ENCODE data around the gene SIM2.

The SIM2 gene

GRCh38 chr21:36700971-36701755 lies 2.2 kb downstream of the SIM2 start:
- no peak for DNase-seq (ENCODE audit: low read depth in 2 of 2)

GRCh38 chr21:36701756-36702621 lies 3.1 kb downstream of the SIM2 start:
- no peak for DNase-seq (ENCODE audit: low read depth in 2 of 2)

- DNase-seq (ENCODE audit: low read depth in 2 of 2), result no peak
Measured at GRCh38 chr21:36702622-36702968, 3.7 kb downstream of the SIM2 start.

GRCh38 chr21:36703123-36703522 lies 4.2 kb downstream of the SIM2 start:
- no peak for DNase-seq (ENCODE audit: low read depth in 2 of 2)

- DNase-seq (ENCODE audit: low read depth in 2 of 2), result no peak
Measured at GRCh38 chr21:36703626-36704280, 4.8 kb downstream of the SIM2 start.

DNA sequence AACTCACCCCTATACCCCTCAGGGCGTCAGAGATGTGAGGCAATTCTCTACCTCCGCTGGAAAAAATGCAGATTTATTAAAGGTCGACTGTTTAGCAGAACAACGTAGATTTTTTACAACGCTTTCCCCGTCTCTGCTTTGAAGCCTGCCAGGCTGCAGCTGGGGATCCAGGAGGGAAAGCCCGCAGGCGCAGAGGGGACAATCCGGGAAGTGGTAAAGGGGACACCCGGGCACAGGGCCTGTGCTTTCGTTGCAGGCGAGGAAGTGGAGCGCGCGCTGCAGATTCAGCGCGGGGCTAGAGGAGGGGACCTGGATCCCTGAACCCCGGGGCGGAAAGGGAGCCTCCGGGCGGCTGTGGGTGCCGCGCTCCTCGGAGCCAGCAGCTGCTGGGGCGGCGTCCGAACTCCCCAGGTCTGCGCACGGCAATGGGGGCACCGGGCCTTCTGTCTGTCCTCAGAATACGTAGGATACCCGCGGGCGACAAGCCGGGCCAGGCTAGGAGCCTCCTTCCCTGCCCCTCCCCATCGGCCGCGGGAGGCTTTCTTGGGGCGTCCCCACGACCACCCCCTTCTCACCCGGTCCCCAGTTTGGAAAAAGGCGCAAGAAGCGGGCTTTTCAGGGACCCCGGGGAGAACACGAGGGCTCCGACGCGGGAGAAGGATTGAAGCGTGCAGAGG lies 5.5 kb downstream of the SIM2 start:
- DNase-seq (ENCODE audit: low read depth in 2 of 2), result no peak

DNA sequence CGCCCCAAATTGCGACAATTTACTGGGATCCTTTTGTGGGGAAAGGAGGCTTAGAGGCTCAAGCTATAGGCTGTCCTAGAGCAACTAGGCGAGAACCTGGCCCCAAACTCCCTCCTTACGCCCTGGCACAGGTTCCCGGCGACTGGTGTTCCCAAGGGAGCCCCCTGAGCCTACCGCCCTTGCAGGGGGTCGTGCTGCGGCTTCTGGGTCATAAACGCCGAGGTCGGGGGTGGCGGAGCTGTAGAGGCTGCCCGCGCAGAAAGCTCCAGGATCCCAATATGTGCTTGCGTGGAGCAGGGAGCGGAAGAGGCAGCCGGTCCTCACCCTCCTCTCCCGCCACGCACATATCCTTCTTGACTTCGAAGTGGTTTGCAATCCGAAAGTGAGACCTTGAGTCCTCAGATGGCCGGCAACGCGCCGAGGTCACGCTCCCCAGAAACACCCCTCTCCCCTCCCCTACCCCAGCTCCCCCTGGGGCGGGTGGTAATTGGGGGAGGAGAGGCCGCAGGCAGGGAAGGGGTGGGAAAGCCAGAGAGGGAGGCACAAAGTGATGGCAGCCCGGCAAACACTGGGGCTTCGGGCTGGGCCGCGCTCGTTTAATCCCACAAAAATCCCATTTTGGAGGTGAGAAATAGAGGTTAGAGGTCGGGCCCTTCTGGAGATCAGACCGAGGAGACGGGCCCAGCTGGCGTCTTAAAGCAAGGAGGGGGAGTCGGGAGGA lies 6.2 kb downstream of the SIM2 start:
- no peak for DNase-seq (ENCODE audit: low read depth in 2 of 2)

DNA sequence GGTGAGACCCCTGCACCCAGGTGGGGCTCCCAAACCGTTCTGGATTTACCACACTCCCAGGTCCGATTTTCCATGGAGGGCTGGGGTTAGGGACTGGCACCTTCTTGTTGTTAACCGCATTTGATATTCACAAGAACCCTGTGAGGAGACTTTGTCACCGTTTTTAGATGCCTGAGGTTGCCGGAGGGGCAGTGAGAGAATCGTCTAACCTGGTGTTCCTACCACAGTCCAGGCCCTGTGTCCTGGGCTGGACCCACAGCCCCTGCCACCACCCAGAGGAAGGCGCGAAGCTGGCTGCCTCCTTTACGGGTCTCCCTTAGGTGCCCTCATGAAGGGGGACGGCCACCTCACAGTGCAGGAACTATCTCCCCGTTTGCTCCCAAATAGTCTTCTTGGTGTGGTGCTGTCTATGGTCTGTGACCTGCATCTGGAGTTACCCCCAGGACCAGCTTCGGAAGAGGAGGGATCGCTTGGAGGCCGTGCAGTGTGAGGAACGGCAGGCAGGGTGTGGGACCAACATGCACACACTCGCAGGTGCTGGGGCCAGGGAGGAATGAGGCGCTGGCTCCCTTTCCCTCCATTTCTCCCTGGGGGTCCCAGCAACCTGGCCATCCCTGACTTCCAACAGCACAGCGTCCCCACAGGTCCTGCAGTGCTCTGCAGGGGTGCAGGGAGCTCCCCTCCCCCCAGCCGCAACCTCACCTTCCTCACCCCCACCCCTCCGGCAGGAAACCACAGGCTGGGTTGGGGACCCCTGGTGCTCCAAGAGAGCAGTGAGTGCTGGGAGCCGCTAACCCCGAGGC lies 7.0 kb downstream of the SIM2 start:
- no peak for DNase-seq (ENCODE audit: low read depth in 2 of 2)

- DNase-seq (ENCODE audit: low read depth in 2 of 2), result no peak
Measured at GRCh38 chr21:36706482-36706852, 7.6 kb downstream of the SIM2 start.

- DNase-seq (ENCODE audit: low read depth in 2 of 2), result no peak
Measured at GRCh38 chr21:36706951-36707762, 8.2 kb downstream of the SIM2 start.

DNA sequence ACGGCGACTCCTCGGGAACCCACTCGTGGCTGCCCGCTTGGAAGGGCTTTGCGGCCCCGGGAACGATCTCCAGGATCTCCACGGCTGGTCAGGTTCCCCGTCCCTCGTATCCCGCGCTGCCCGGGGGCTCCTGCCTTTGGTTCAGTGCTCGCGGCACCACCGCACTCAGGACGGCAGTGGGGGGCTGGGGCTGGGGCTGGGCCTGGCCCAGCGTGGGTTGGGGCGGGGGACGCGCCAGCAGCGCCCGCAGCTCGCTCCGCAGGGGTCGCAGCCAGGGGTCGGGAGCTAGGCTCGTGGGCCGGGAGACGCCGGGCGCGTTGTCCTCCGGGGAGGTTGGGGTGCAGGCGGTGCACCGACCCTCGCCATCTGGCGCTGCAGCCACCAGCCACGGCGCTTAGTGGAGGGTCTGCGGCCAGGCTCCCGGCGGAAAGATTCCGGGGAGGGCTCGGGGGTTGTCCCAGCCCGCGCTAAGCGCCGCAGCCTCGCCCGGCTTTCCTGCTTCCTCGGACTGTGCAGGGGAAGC lies 8.9 kb downstream of the SIM2 start:
- no peak for DNase-seq (ENCODE audit: low read depth in 2 of 2)

DNA sequence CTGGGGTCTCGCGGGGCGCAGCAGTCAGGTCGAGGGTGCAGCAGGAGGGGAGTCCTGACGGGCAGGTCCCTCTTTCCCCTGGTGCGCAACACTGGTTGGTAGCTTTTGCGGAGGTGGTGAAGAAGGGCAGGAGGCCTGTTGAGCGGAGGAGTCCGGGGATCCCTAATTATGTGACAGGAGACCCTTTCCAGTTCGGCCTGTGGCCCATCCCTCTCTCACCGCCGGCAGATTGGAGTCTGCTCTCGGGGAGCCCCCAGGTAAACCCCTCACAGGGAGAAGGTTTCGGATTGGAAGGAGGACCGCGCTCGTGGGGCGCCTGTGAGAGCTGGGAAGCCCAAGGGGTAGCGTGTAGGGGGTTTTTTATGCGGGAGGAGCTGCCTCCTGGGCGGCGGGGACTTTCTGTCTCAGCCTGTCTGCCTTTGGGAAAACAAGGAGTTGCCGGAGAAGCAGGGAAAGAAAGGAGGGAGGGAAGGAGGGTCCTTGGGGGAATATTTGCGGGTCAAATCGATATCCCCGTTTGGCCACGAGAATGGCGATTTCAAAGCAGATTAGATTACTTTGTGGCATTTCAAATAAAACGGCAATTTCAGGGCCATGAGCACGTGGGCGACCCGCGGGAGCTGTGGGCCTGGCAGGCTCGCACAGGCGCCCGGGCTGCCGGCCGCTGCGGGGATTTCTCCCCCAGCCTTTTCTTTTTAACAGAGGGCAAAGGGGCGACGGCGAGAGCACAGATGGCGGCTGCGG lies 9.5 kb downstream of the SIM2 start:
- no peak for DNase-seq (ENCODE audit: low read depth in 2 of 2)

DNA sequence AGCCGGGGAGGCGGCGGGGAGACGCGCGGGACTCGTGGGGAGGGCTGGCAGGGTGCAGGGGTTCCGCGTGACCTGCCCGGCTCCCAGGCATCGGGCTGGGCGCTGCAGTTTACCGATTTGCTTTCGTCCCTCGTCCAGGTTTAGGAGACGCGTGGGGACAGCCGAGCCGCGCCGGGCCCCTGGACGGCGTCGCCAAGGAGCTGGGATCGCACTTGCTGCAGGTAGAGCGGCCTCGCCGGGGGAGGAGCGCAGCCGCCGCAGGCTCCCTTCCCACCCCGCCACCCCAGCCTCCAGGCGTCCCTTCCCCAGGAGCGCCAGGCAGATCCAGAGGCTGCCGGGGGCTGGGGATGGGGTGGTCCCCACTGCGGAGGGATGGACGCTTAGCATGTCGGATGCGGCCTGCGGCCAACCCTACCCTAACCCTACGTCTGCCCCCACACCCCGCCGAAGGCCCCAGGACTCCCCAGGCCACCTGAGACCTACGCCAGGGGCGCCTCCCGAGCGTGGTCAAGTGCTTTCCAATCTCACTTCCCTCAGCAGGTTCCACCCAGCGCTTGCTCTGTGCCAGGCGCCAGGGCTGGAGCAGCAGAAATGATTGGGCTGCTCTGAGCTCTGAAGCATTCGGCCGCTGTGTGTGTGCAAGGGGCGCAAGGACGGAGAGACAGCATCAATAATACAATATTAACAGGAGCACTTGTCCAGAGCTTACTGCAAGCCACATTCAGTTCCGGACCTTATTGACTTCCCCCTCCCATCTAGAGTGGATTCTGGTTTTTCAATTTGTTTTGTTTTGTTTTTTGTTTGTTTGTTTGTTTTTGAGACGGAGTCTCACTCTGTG lies 10.3 kb downstream of the SIM2 start:
- no peak for DNase-seq (ENCODE audit: low read depth in 2 of 2)

GRCh38 chr21:36709868-36710728 lies 11.2 kb downstream of the SIM2 start:
- no peak for DNase-seq (ENCODE audit: low read depth in 2 of 2)

GRCh38 chr21:36710729-36711048 lies 11.8 kb downstream of the SIM2 start:
- no peak for DNase-seq (ENCODE audit: low read depth in 2 of 2)

- no peak for DNase-seq (ENCODE audit: low read depth in 2 of 2)
Measured at GRCh38 chr21:36713746-36714145, 14.8 kb downstream of the SIM2 start.

DNA sequence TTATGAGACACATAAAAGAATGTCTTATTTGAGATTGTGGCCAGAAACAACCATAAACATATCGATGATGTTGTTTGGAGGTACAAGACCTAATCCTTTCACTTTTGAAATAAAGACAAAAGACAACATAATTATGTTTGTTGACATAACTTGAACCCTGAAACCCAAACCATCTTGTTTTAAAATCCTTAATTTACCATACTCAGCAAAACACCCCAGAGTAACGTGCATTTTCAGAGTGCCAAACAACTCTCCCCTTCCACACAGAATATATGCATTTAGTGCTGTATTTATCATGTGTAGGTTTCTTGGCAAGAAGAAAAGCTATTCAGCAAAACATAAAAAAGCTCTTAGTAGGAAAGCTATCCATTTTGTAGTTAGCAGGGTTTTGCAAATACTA lies 17.5 kb downstream of the SIM2 start:
- DNase-seq (ENCODE audit: low read depth in 2 of 2), result no peak
